H9 (cell line): ENCODE data around the gene ENOX1. TPM values are rescaled to one million over a fixed set of nuclear protein-coding genes. Genes with fewer than 3 reads are reported as not detected.

Experiments used
- DNase-seq: peaks from one replicate; pipeline ENCODE4 v3.0.0-alpha.2; 2017
- H2AFZ ChIP-seq: one replicate; pipeline ENCODE4 v1.6.1; 2013; ENCODE audit warnings: mild to moderate bottlenecking, low read length, control low read depth, moderate library complexity
- H2AK5ac ChIP-seq: 2 replicates; pipeline ENCODE4 v1.6.1; 2013; ENCODE audit warnings: low read length, control low read depth, mixed read lengths; ENCODE audit not compliant: insufficient read length
- H2BK120ac ChIP-seq: one replicate; pipeline ENCODE4 v1.6.1; 2013; ENCODE audit warnings: low read depth, mild to moderate bottlenecking, low read length, control low read depth, inconsistent platforms; ENCODE audit not compliant: poor library complexity, severe bottlenecking
- H2BK12ac ChIP-seq: 2 replicates; pipeline ENCODE4 v1.6.1; 2013; ENCODE audit warnings: low read length, control low read depth, mixed read lengths, low read depth; ENCODE audit not compliant: insufficient read length
- H2BK15ac ChIP-seq: 2 replicates; pipeline ENCODE4 v1.6.1; 2013; ENCODE audit warnings: low read depth, low read length, control low read depth
- H2BK20ac ChIP-seq: one replicate; pipeline ENCODE4 v1.6.1; 2013; ENCODE audit warnings: low read depth, mild to moderate bottlenecking, low read length, control low read depth, inconsistent platforms; ENCODE audit not compliant: poor library complexity, severe bottlenecking
- H2BK5ac ChIP-seq: 2 replicates; pipeline ENCODE4 v1.6.1; 2013; ENCODE audit warnings: low read length, control low read depth, mixed read lengths; ENCODE audit not compliant: insufficient read length
- H3K14ac ChIP-seq: 2 replicates; pipeline ENCODE4 v1.6.1; 2013; ENCODE audit warnings: low read length, control low read depth; ENCODE audit not compliant: insufficient read depth
- H3K18ac ChIP-seq: 2 replicates; pipeline ENCODE4 v1.6.1; 2013; ENCODE audit warnings: low read depth, mild to moderate bottlenecking, mixed read lengths, low read length, control low read depth; ENCODE audit not compliant: insufficient read length
- H3K23ac ChIP-seq: 2 replicates; pipeline ENCODE4 v1.6.1; 2013; ENCODE audit warnings: low read length, control low read depth, mixed read lengths, low read depth; ENCODE audit not compliant: insufficient read length
- H3K23me2 ChIP-seq: 2 replicates; pipeline ENCODE4 v1.6.1; 2013; ENCODE audit warnings: low read depth, mild to moderate bottlenecking, mixed read lengths, low read length, control low read depth; ENCODE audit not compliant: insufficient read length, poor library complexity, severe bottlenecking
- H3K27ac ChIP-seq: 2 replicates; pipeline ENCODE4 v1.5.1; 2013; ENCODE audit warnings: low read length, control low read depth, mixed read lengths, low read depth; ENCODE audit not compliant: insufficient read length
- H3K27me3 ChIP-seq: 2 replicates; pipeline ENCODE4 v1.6.1; 2013; ENCODE audit warnings: low read length, control low read depth, inconsistent platforms; ENCODE audit not compliant: insufficient read depth
- H3K4ac ChIP-seq: 2 replicates; pipeline ENCODE4 v1.6.1; 2013; ENCODE audit warnings: low read depth, mild to moderate bottlenecking, control low read depth, inconsistent platforms, low read length, moderate library complexity
- H3K4me1 ChIP-seq: 2 replicates; pipeline ENCODE4 v1.6.1; 2013; ENCODE audit warnings: low read length, control low read depth, inconsistent platforms; ENCODE audit not compliant: insufficient read depth
- H3K4me2 ChIP-seq: 2 replicates; pipeline ENCODE4 v1.6.1; 2013; ENCODE audit warnings: low read length, control low read depth, mixed read lengths; ENCODE audit not compliant: insufficient read length, insufficient read depth
- H3K56ac ChIP-seq: 2 replicates; pipeline ENCODE4 v1.6.1; 2013; ENCODE audit warnings: low read depth, mild to moderate bottlenecking, mixed read lengths, low read length, control low read depth; ENCODE audit not compliant: insufficient read length
- H3K79me1 ChIP-seq: 2 replicates; pipeline ENCODE4 v1.6.1; 2013; ENCODE audit warnings: low read depth, mild to moderate bottlenecking, moderate library complexity, low read length, control low read depth, inconsistent platforms; ENCODE audit not compliant: insufficient read depth, poor library complexity, severe bottlenecking
- H3K79me2 ChIP-seq: 2 replicates; pipeline ENCODE4 v1.6.1; 2013; ENCODE audit warnings: low read length, control low read depth, inconsistent platforms; ENCODE audit not compliant: insufficient read depth
- H3K9ac ChIP-seq: 2 replicates; pipeline ENCODE4 v1.6.1; 2013; ENCODE audit warnings: low read length, control low read depth, mixed read lengths; ENCODE audit not compliant: insufficient read length; ENCODE audit errors: extremely low read depth
- H3K9me3 ChIP-seq: one replicate; pipeline ENCODE4 v1.6.1; 2013; ENCODE audit warnings: low read depth, low read length, inconsistent platforms; ENCODE audit not compliant: control insufficient read depth
- H3T11ph ChIP-seq: one replicate; pipeline ENCODE4 v1.6.1; 2013; ENCODE audit warnings: mild to moderate bottlenecking, low read length, control low read depth, inconsistent platforms
- H4K20me1 ChIP-seq: one replicate; pipeline ENCODE4 v1.6.1; 2013; ENCODE audit not compliant: control insufficient read depth, insufficient read length, insufficient read depth
- H4K5ac ChIP-seq: 2 replicates; pipeline ENCODE4 v1.6.1; 2013; ENCODE audit warnings: low read depth, mild to moderate bottlenecking, mixed read lengths, low read length, control low read depth; ENCODE audit not compliant: insufficient read length
- H4K8ac ChIP-seq: replicated peaks from 2 replicates; pipeline ENCODE4 v1.6.1; 2013; ENCODE audit warnings: low read length, control low read depth, mixed read lengths, low read depth; ENCODE audit not compliant: insufficient read length
- H4K91ac ChIP-seq: 2 replicates; pipeline ENCODE4 v1.6.1; 2013; ENCODE audit warnings: low read depth, mild to moderate bottlenecking, moderate library complexity, mixed read lengths, low read length, control low read depth; ENCODE audit not compliant: insufficient read length
- H3K27ac Mint-ChIP-seq, 3 experiments: 2 replicates in 2 of 3; 3 replicates in 1 of 3; pipeline ENCODE4 v1.8.0; 2020 to 2021; ENCODE audit warnings: mixed read lengths in 3 of 3, mild to moderate bottlenecking in 1 of 3, moderate library complexity in 1 of 3
- H3K27me3 Mint-ChIP-seq: 2 replicates; pipeline ENCODE4 v1.8.0; 2021; ENCODE audit warnings: low read depth, mild to moderate bottlenecking, moderate library complexity, mixed read lengths
- H3K36me3 Mint-ChIP-seq, 3 experiments: 2 replicates in 2 of 3; 3 replicates in 1 of 3; pipeline ENCODE4 v1.8.0; 2020 to 2021; ENCODE audit warnings: low read depth in 3 of 3, mixed read lengths in 3 of 3; ENCODE audit not compliant: insufficient read depth in 1 of 3
- H3K4me1 Mint-ChIP-seq, 2 experiments: 2 replicates each; pipeline ENCODE4 v1.8.0; 2020; ENCODE audit warnings: mixed read lengths in 2 of 2
- H3K4me3 Mint-ChIP-seq, 2 experiments: 2 replicates in 1 of 2; 3 replicates in 1 of 2; pipeline ENCODE4 v1.8.0; 2020 to 2021; ENCODE audit warnings: mild to moderate bottlenecking in 2 of 2, mixed read lengths in 2 of 2, moderate library complexity in 1 of 2
- H3K9me3 Mint-ChIP-seq, 2 experiments: 2 replicates in 1 of 2; 3 replicates in 1 of 2; pipeline ENCODE4 v1.8.0; 2020; ENCODE audit warnings: mild to moderate bottlenecking in 2 of 2, mixed read lengths in 2 of 2, moderate library complexity in 1 of 2
- WGBS: extraction: QIAGEN DNeasy Blood & Tissue Kit; methylation state at CpG from one replicate; pipeline ENCODE4 v1.1.7; 2013; ENCODE audit warnings: missing lambda C conversion rate, low lambda C conversion rate, mixed read lengths; ENCODE audit not compliant: insufficient read length; ENCODE audit errors: extremely low coverage; 5-methylcytosine and 5-hydroxymethylcytosine counted together
- total RNA-seq: library from RNA; stranded (reverse); gene quantifications from 2 replicates; pipeline ENCODE4 v1.2.1, GENCODE V29; 2021
- TF ChIP-seq, protein P1 (sequence below): fragments of 200-600 bp; sonication (generic); conservative IDR thresholded peaks from 3 replicates; pipeline ENCODE4 v1.8.0; 2021; ENCODE audit warnings: antibody characterized with exemption, mild to moderate bottlenecking

Gene ENOX1
- total RNA-seq, 1 experiment from 2014 or later, result 0.24 TPM

DNA sequence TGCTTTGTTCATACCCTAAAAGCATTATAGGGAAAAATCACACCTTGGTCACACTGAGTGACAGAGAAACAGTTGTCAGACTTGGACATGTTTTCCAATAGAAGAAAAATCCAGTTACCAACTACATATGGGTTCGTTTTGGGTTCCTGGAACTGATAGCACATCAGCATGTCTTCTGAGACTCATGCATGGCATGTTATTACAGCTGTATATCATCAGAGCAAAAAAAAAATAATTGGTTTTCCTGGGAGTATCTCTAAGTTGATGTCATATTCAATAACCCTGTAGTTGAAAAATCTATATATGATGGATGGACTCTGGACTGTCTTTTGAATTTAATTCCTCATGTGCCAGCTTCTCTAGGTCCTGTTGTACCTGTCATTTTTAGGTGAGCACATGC is 551.7 kb downstream of the ENOX1 start:
- H3K36me3 Mint-ChIP-seq, result no peaks in the 10 kb centered on the region
- no peak for DNase-seq
- Histone ChIP-seq H3K27me3 (no peaks in the 10 kb centered on the region), H3K9me3 (no peaks in the 10 kb centered on the region), H3K14ac (no peak overlapping the region), H3K79me2 (no peaks in the 10 kb centered on the region), H3K23me2 (no peaks in the 10 kb centered on the region), H4K5ac (no peak overlapping the region), H2AFZ (no peak overlapping the region), H3K56ac (no peak overlapping the region), H2BK5ac (no peak overlapping the region), H2BK15ac (no peak overlapping the region), H3K18ac (no peak overlapping the region), H2BK12ac (no peak overlapping the region), H4K20me1 (no peaks in the 10 kb centered on the region), H2BK20ac (no peak overlapping the region), H3K27ac (no peak overlapping the region), H3K23ac (no peak overlapping the region), H3K9ac (no peak overlapping the region), H4K8ac (no peak overlapping the region), H3K4me1 (no peaks in the 10 kb centered on the region), H2BK120ac (no peak overlapping the region), H3K79me1 (no peaks in the 10 kb centered on the region), H4K91ac (no peak overlapping the region), H3K4ac (no peak overlapping the region), H3K4me2 (no peak overlapping the region), H2AK5ac (no peak overlapping the region), H3T11ph (no peak overlapping the region)
- no peaks in the 10 kb centered on the region for H3K27me3 Mint-ChIP-seq
- no peak overlapping the region for H3K4me3 Mint-ChIP-seq
- H3K27ac Mint-ChIP-seq, result no peak overlapping the region
- TF ChIP-seq, protein P1, sequence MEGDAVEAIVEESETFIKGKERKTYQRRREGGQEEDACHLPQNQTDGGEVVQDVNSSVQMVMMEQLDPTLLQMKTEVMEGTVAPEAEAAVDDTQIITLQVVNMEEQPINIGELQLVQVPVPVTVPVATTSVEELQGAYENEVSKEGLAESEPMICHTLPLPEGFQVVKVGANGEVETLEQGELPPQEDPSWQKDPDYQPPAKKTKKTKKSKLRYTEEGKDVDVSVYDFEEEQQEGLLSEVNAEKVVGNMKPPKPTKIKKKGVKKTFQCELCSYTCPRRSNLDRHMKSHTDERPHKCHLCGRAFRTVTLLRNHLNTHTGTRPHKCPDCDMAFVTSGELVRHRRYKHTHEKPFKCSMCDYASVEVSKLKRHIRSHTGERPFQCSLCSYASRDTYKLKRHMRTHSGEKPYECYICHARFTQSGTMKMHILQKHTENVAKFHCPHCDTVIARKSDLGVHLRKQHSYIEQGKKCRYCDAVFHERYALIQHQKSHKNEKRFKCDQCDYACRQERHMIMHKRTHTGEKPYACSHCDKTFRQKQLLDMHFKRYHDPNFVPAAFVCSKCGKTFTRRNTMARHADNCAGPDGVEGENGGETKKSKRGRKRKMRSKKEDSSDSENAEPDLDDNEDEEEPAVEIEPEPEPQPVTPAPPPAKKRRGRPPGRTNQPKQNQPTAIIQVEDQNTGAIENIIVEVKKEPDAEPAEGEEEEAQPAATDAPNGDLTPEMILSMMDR, result no peak
- no CpG with 5 or more reads among the region's 1 CpG for WGBS
- no peaks in the 10 kb centered on the region for H3K4me1 Mint-ChIP-seq
- no peaks in the 10 kb centered on the region for H3K9me3 Mint-ChIP-seq
